ENCODE data around the gene EPHX1.

DNA sequence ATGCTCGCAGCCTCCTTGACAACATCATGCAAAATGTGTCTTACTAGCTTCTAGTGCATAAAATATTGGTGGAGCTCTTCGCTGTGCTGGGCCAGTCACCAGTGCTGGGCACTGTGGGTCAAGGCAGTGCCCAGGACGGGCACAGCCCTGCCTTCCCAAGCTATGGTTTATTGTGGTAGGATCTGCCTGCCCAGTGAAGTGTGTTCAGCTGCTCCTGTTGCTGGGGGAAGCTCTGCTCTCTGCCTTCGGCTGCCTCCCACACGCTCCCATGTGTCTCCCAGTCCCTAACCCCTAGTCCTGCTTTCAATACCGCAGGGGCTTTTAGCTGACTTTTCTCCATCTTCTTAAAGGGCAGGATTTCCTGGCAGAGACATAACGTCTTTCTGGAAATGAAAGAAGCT lies 15.7 kb downstream of the EPHX1 start:
- TF ChIP-seq POLR2A (IDR thresholded peaks at IDR 0.05) = no peak
- TF ChIP-seq CTCF (IDR thresholded peaks at IDR 0.05) = no peak
- TF ChIP-seq POLR2AphosphoS5 (IDR thresholded peaks at IDR 0.05) = no peak
- no peak for TF ChIP-seq EP300 (IDR thresholded peaks at IDR 0.05; ENCODE audit: low read depth)

All from transverse colon (tissue), 4 donors.